Mesendoderm (in vitro differentiated cells): ENCODE measurements around the gene PDGFA.
"Not testable (repeated sequence)": the region's sequence is repeated elsewhere in the genome, so short reads cannot be mapped to it uniquely, and the experiment has no call there.

Experiments
- DNase-seq: peaks from one replicate; pipeline ENCODE4 v3.0.0; 2013
- H2AK5ac ChIP-seq: 2 replicates; pipeline ENCODE4 v1.6.1; 2013; ENCODE audit warnings: low read length, inconsistent platforms
- H2BK120ac ChIP-seq: 2 replicates; pipeline ENCODE4 v1.6.1; 2013; ENCODE audit warnings: low read depth, mild to moderate bottlenecking, low read length, moderate library complexity, mixed read lengths
- H2BK15ac ChIP-seq: replicated peaks from 2 replicates; pipeline ENCODE4 v1.6.1; 2013; ENCODE audit warnings: low read depth, mild to moderate bottlenecking, moderate library complexity
- H2BK5ac ChIP-seq: 2 replicates; pipeline ENCODE4 v1.6.1; 2013; ENCODE audit warnings: low read length, inconsistent platforms
- H3K18ac ChIP-seq: 2 replicates; pipeline ENCODE4 v1.6.1; 2013; ENCODE audit warnings: mild to moderate bottlenecking, low read length, mixed read lengths
- H3K23ac ChIP-seq: one replicate; pipeline ENCODE4 v1.6.1; 2013; ENCODE audit warnings: low read length
- H3K27ac ChIP-seq: 2 replicates; pipeline ENCODE4 v1.5.1; 2013; ENCODE audit warnings: low read depth, mild to moderate bottlenecking, inconsistent platforms, low read length, moderate library complexity
- H3K27me3 ChIP-seq: 2 replicates; pipeline ENCODE4 v1.6.1; 2013; ENCODE audit warnings: low read length, control low read depth, mild to moderate bottlenecking, inconsistent platforms; ENCODE audit not compliant: insufficient read depth, poor library complexity
- H3K36me3 ChIP-seq: 2 replicates; pipeline ENCODE4 v1.6.1; 2013; ENCODE audit warnings: low read length, inconsistent platforms; ENCODE audit not compliant: control insufficient read depth, insufficient read depth
- H3K4ac ChIP-seq: one replicate; pipeline ENCODE4 v1.6.1; 2013; ENCODE audit warnings: low read depth, mild to moderate bottlenecking, low read length, moderate library complexity
- H3K4me1 ChIP-seq: 2 replicates; pipeline ENCODE4 v1.6.1; 2013; ENCODE audit warnings: low read depth, low read length, inconsistent platforms; ENCODE audit not compliant: control insufficient read depth
- H3K4me2 ChIP-seq: 2 replicates; pipeline ENCODE4 v1.6.1; 2013; ENCODE audit warnings: low read length
- H3K4me3 ChIP-seq: 2 replicates; pipeline ENCODE4 v1.5.1; 2013; ENCODE audit warnings: mild to moderate bottlenecking, low read length
- H3K56ac ChIP-seq: one replicate; pipeline ENCODE4 v1.6.1; 2013; ENCODE audit warnings: low read length
- H3K79me1 ChIP-seq: 2 replicates; pipeline ENCODE4 v1.6.1; 2013; ENCODE audit warnings: low read length, inconsistent platforms
- H3K79me2 ChIP-seq: 2 replicates; pipeline ENCODE4 v1.6.1; 2013; ENCODE audit warnings: mild to moderate bottlenecking, low read length; ENCODE audit not compliant: control insufficient read depth, insufficient read depth
- H3K9ac ChIP-seq: 2 replicates; pipeline ENCODE4 v1.6.1; 2013; ENCODE audit warnings: low read length, inconsistent platforms
- H4K5ac ChIP-seq: one replicate; pipeline ENCODE4 v1.6.1; 2013; ENCODE audit warnings: low read length
- H4K8ac ChIP-seq: one replicate; pipeline ENCODE4 v1.6.1; 2013; ENCODE audit warnings: low read depth, mild to moderate bottlenecking, control low read depth, low read length, moderate library complexity
- WGBS: extraction: QIAGEN DNeasy Blood & Tissue Kit; methylation state at CpG from one replicate; pipeline ENCODE4 v1.1.7; 2013; ENCODE audit warnings: low lambda C conversion rate, missing lambda C conversion rate; ENCODE audit not compliant: insufficient coverage; ENCODE audit errors: extremely low coverage; 5-methylcytosine and 5-hydroxymethylcytosine counted together

PDGFA gene

GRCh38 chr7:552868-553635 lies 33.4 kb upstream of the PDGFA start:
- H3K4me1 ChIP-seq: no peaks in the 10 kb centered on the region

GRCh38 chr7:552151-552867 lies 32.7 kb upstream of the PDGFA start:
- H2BK120ac ChIP-seq, H3K79me2 ChIP-seq, H3K18ac ChIP-seq, H3K9ac ChIP-seq, H3K4ac ChIP-seq, H3K4me1 ChIP-seq, H3K56ac ChIP-seq, H3K27ac ChIP-seq, H3K36me3 ChIP-seq, H4K8ac ChIP-seq, H4K5ac ChIP-seq, H3K4me2 ChIP-seq, H3K79me1 ChIP-seq, H3K27me3 ChIP-seq, H2AK5ac ChIP-seq, DNase-seq, H2BK5ac ChIP-seq, H2BK15ac ChIP-seq, H3K23ac ChIP-seq, H3K4me3 ChIP-seq: not testable (repeated sequence)
- no CpG with 5 or more reads among the region's 32 CpGs for WGBS

More at GRCh38 chr7:552868-553635, 33.4 kb upstream of the PDGFA start:
- Histone ChIP-seq H3K4me2 (no peak overlapping the region), H2AK5ac (no peak overlapping the region), H4K5ac (no peak overlapping the region), H3K18ac (no peak overlapping the region), H2BK5ac (no peak overlapping the region), H3K27ac (no peak overlapping the region), H3K79me1 (no peaks in the 10 kb centered on the region), H4K8ac (no peak overlapping the region), H3K4me3 (no peak overlapping the region), H2BK120ac (no peak overlapping the region), H3K79me2 (no peaks in the 10 kb centered on the region), H3K9ac (no peak overlapping the region), H3K23ac (no peak overlapping the region), H3K27me3 (no peaks in the 10 kb centered on the region), H3K36me3 (no peaks in the 10 kb centered on the region), H3K4ac (no peak overlapping the region), H2BK15ac (no peak overlapping the region), H3K56ac (no peak overlapping the region)
- WGBS: no CpG with 5 or more reads among the region's 44 CpGs
- DNase-seq: no peak

GRCh38 chr7:551615-551970 lies 31.9 kb upstream of the PDGFA start:
- H3K9ac ChIP-seq, H2BK15ac ChIP-seq, H3K36me3 ChIP-seq, H2BK120ac ChIP-seq, H3K79me2 ChIP-seq, H4K8ac ChIP-seq, H3K23ac ChIP-seq, H3K4me1 ChIP-seq, H3K4ac ChIP-seq, H3K18ac ChIP-seq, H2AK5ac ChIP-seq, H3K4me3 ChIP-seq, H3K4me2 ChIP-seq, H3K27me3 ChIP-seq, H3K79me1 ChIP-seq, H3K56ac ChIP-seq, H4K5ac ChIP-seq, H3K27ac ChIP-seq, DNase-seq, H2BK5ac ChIP-seq: not testable (repeated sequence)
- no CpG with 5 or more reads among the region's 9 CpGs for WGBS

- H3K27ac ChIP-seq: no peak overlapping the region
- DNase-seq: no peak
Measured at GRCh38 chr7:550881-551614, 31.4 kb upstream of the PDGFA start.

GRCh38 chr7:549891-550625 lies 30.4 kb upstream of the PDGFA start:
- H3K9ac ChIP-seq: no peak overlapping the region
- no peak overlapping the region for H4K8ac ChIP-seq
- DNase-seq: no peak
- H3K18ac ChIP-seq: no peak overlapping the region
- H3K4ac ChIP-seq: no peak overlapping the region
- H2BK5ac ChIP-seq: no peak overlapping the region
- H3K56ac ChIP-seq: no peak overlapping the region
- no peaks in the 10 kb centered on the region for H3K79me1 ChIP-seq
- WGBS: no CpG with 5 or more reads among the region's 31 CpGs
- no peak overlapping the region for H2BK15ac ChIP-seq
- no peak overlapping the region for H4K5ac ChIP-seq
- H3K79me2 ChIP-seq: no peaks in the 10 kb centered on the region
- no peak overlapping the region for H3K23ac ChIP-seq
- no peaks in the 10 kb centered on the region for H3K4me1 ChIP-seq
- H2BK120ac ChIP-seq: no peak overlapping the region
- H3K4me2 ChIP-seq: no peak overlapping the region
- H3K4me3 ChIP-seq: no peak overlapping the region
- H2AK5ac ChIP-seq: no peak overlapping the region
- H3K27me3 ChIP-seq: no peaks in the 10 kb centered on the region
- H3K27ac ChIP-seq: no peak overlapping the region
- no peaks in the 10 kb centered on the region for H3K36me3 ChIP-seq

More at GRCh38 chr7:550881-551614, 31.4 kb upstream of the PDGFA start:
- Histone ChIP-seq H3K27me3 (no peaks in the 10 kb centered on the region), H3K79me1 (no peaks in the 10 kb centered on the region), H3K4ac (no peak overlapping the region), H3K23ac (no peak overlapping the region), H3K4me2 (no peak overlapping the region), H2BK120ac (no peak overlapping the region), H3K79me2 (no peaks in the 10 kb centered on the region), H3K9ac (no peak overlapping the region), H3K36me3 (no peaks in the 10 kb centered on the region), H3K4me3 (no peak overlapping the region), H4K5ac (no peak overlapping the region), H2BK5ac (no peak overlapping the region), H4K8ac (no peak overlapping the region), H2BK15ac (no peak overlapping the region), H3K18ac (no peak overlapping the region), H3K4me1 (no peaks in the 10 kb centered on the region), H2AK5ac (no peak overlapping the region), H3K56ac (no peak overlapping the region)
- no CpG with 5 or more reads among the region's 19 CpGs for WGBS
